Aorta (tissue), 5 donors: ENCODE measurements around the gene SLC26A8. TPM values are rescaled to one million over a fixed set of nuclear protein-coding genes. Genes with fewer than 3 reads are reported as not detected.
A peak's percentile ranks its signal among the peaks of the same experiment; 100 is the strongest.

ENCODE experiments used
- ATAC-seq: fragments of 200-7000 bp; cut with Tn5 transposase; one replicate; pipeline ENCODE4 v1.9.1; 2022; ENCODE audit warnings: moderate library complexity; ENCODE audit not compliant: low FRiP score
- DNase-seq, 2 donors: peaks; one replicate each; pipeline ENCODE4 v3.0.0-alpha.2; 2020
- H3K27ac ChIP-seq, 2 donors: one replicate each; pipeline ENCODE4 v1.5.1; 2013; ENCODE audit warnings: low read length in 2 of 2, mild to moderate bottlenecking in 2 of 2, moderate library complexity in 2 of 2, control low read depth in 1 of 2, inconsistent platforms in 1 of 2, low read depth in 1 of 2
- H3K27me3 ChIP-seq, 2 donors: one replicate each; pipeline ENCODE4 v1.6.1; 2013; ENCODE audit warnings: control low read depth in 1 of 2, low read length in 1 of 2, mild to moderate bottlenecking in 1 of 2, moderate library complexity in 1 of 2; ENCODE audit not compliant: insufficient read depth in 2 of 2, control insufficient read depth in 1 of 2
- H3K36me3 ChIP-seq, 2 donors: one replicate each; pipeline ENCODE4 v1.6.1; 2013; ENCODE audit warnings: control low read depth in 1 of 2, low read length in 1 of 2, mild to moderate bottlenecking in 1 of 2; ENCODE audit not compliant: insufficient read depth in 2 of 2, control insufficient read depth in 1 of 2
- H3K4me1 ChIP-seq, 2 donors: one replicate each; pipeline ENCODE4 v1.6.1; 2013; ENCODE audit warnings: low read length in 2 of 2, control low read depth in 1 of 2, mild to moderate bottlenecking in 1 of 2, moderate library complexity in 1 of 2; ENCODE audit not compliant: insufficient read depth in 2 of 2, control insufficient read depth in 1 of 2
- H3K4me3 ChIP-seq, 2 donors: one replicate each; pipeline ENCODE4 v1.5.1; 2013; ENCODE audit warnings: low read length in 2 of 2, control low read depth in 1 of 2, mild to moderate bottlenecking in 1 of 2
- H3K9me3 ChIP-seq: one replicate; pipeline ENCODE4 v1.6.1; 2013; ENCODE audit warnings: mild to moderate bottlenecking, low read length; ENCODE audit not compliant: control insufficient read depth
- WGBS, 2 donors: extraction: QIAGEN DNeasy Blood & Tissue Kit; methylation state at CpG; one replicate each; pipeline ENCODE4 v1.1.7; 2013; 5-methylcytosine and 5-hydroxymethylcytosine counted together
- intact Hi-C, 2 donors: fragments of 100-400 bp; cut with DNase I; formaldehyde crosslinking; loops; one replicate each; pipeline versions ENCODE4 v1.14.2 to v1.15.0; 2022
- polyA plus RNA-seq, 2 donors: library from polyadenylated mRNA; stranded (reverse); fragments of 200-250 nt; gene quantifications; one replicate each; pipeline ENCODE4 v1.2.3, GENCODE V29; 2013
- total RNA-seq, 2 donors: library from RNA; stranded (reverse); fragmentation: NEBNext Ultra II Directional; extraction: Animal tissue kit (Norgen Biotek cat#: 25700); gene quantifications; one replicate each; pipeline ENCODE4 v1.2.1, GENCODE V29; 2021
- donor health status: healthy with polysubstance abuse.
- donor health status: Bipolar disorder and iron deficiency.
- donor health status: DM: no; HTN: no; CAD: no.
- donor health status: DM: no; HTN: no; CAD: no.
- donor health status: DM: yes; HTN: yes; CAD: no.

Gene SLC26A8
- total and polyA plus RNA-seq, 4 donors, result 0.26 to 0.33 TPM; not detected in 2

GRCh38 chr6:36028088-36028876 lies 3.8 kb upstream of the SLC26A8 start:
- H3K36me3 ChIP-seq, result no peaks in the 10 kb centered on the region
- peak overlapping the region; percentile 45 to 48 for H3K27ac ChIP-seq
- WGBS, 2 donors, result 0% methylated on average over 42 to 44 of the region's 44 CpGs
- DNase-seq (peak; percentile 62 to 81), ATAC-seq (peak; percentile 56)
- peaks cover 0 to 2% of the 10 kb centered on the region in 2 donors for H3K4me1 ChIP-seq
- intact Hi-C loops, result loop anchor here (5.0 to 10.0 kb wide), 2 partner anchors 106 to 167 kb away; partner anchors contain the start of genes BRPF3 (in 1 of the 2) and SRPK1 (in 1 of the 2)
- H3K4me3 ChIP-seq, result peak overlapping the region; percentile 46 to 65
- no peaks in the 10 kb centered on the region for H3K9me3 ChIP-seq
- no peaks in the 10 kb centered on the region for H3K27me3 ChIP-seq

- no peaks in the 10 kb centered on the region for H3K27me3 ChIP-seq
- H3K27ac ChIP-seq, result peak within 1 kb of the TSS; percentile 45
- no peaks in the 10 kb centered on the region for H3K9me3 ChIP-seq
- DNase-seq, result peak; percentile 99
- intact Hi-C loops, result loop anchor here (1.0 to 10.0 kb wide), 5 partner anchors 67 to 169 kb away; partner anchors contain the start of genes BRPF3 (in 2 of the 2) and SRPK1 (in 1 of the 2)
- peak; percentile 97 for ATAC-seq
- WGBS, 2 donors, result 0% methylated on average over 44 to 62 of the region's 62 CpGs
- no peaks in the 10 kb centered on the region for H3K36me3 ChIP-seq
- peaks cover 0 to 2% of the 10 kb centered on the region in 2 donors for H3K4me1 ChIP-seq
- peak within 1 kb of the TSS; percentile 46 to 65 for H3K4me3 ChIP-seq
Observed at GRCh38 chr6:36027501-36028087, 3.2 kb upstream of the SLC26A8 start, which contains the start of gene MAPK14. Gene MAPK14, plus strand, starts transcription at chr6:36027808. Its CDS starts 350 bp downstream, at chr6:36028158.

DNA sequence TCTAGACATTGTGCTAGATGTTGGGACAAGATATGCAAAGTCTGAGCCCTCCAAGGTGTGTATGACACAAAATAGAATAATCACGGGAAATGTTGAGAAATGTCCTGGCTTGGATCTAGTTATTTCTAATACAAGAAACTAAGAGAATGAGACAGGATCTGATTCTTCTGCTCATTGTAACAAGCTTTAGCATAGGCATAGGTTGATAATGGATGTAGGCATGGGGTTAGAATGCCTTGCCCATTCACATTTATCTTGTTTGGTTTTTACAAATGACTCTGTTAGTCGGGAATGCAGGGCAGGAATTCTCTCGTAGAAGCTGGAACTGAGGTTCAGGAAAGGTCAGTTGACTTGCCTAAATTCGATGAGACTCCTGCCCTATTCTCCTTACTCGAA lies 1.5 kb upstream of the SLC26A8 start:
- Histone ChIP-seq H3K27me3 (no peaks in the 10 kb centered on the region), H3K36me3 (no peaks in the 10 kb centered on the region), H3K27ac (no peak overlapping the region), H3K4me3 (no peak overlapping the region), H3K4me1 (peaks cover 0 to 2% of the 10 kb centered on the region in 2 donors), H3K9me3 (no peaks in the 10 kb centered on the region)
- 18 to 21% methylated on average over 5 of the region's 5 CpGs for WGBS, 2 donors
- DNase-seq (no peak), ATAC-seq (no peak)
- intact Hi-C loops, result loop anchor here (2.0 to 10.0 kb wide), 4 partner anchors 69 to 171 kb away; partner anchors contain the start of genes BRPF3 (in 2 of the 2) and SRPK1 (in 1 of the 2)

GRCh38 chr6:36025260-36025931 lies 955 bp upstream of the SLC26A8 start:
- Histone ChIP-seq H3K27me3 (no peaks in the 10 kb centered on the region), H3K27ac (no peak overlapping the region), H3K4me3 (no peak overlapping the region), H3K9me3 (no peaks in the 10 kb centered on the region), H3K36me3 (no peaks in the 10 kb centered on the region), H3K4me1 (peaks cover 0 to 2% of the 10 kb centered on the region in 2 donors)
- ATAC-seq, result no peak
- DNase-seq, result no peak
- 97 to 99% methylated on average over 1 of the region's 1 CpG for WGBS, 2 donors
- intact Hi-C loops, result loop anchor here (5.0 to 10.0 kb wide), 2 partner anchors 103 to 169 kb away; partner anchors contain the start of genes BRPF3 (in 1 of the 2) and SRPK1 (in 1 of the 2)

DNA sequence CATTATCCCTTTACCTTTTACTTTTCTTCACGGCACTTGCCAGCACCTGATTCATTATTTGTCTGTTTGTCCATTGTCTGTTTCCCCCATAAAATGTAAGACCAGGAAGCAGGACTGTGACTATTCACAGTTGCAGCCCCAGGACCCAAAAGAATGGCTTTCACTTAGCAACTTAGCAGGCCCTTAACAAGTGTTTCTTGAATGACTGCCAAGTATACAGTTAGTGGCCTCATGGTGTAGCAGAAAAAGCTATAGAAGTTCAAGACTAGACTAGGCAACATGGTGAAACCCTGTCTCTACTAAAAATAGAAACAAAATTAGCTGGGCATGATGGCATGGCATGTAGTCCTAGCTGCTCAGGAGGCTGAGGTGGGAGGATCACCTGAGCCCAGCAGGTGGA lies 4.3 kb downstream of the SLC26A8 start:
- Histone ChIP-seq H3K4me3 (no peak overlapping the region), H3K9me3 (no peaks in the 10 kb centered on the region), H3K27me3 (no peaks in the 10 kb centered on the region), H3K4me1 (no peaks in the 10 kb centered on the region), H3K36me3 (no peaks in the 10 kb centered on the region), H3K27ac (no peak overlapping the region)
- WGBS, 2 donors, result 1 to 48% methylated on average over 1 of the region's 1 CpG
- no peak for DNase-seq
- intact Hi-C loops, result loop anchor here in 1 of 2 donors (10.0 kb wide), 1 partner anchor 175 kb away; the partner anchor contains the start of gene BRPF3
- ATAC-seq, result no peak

DNA sequence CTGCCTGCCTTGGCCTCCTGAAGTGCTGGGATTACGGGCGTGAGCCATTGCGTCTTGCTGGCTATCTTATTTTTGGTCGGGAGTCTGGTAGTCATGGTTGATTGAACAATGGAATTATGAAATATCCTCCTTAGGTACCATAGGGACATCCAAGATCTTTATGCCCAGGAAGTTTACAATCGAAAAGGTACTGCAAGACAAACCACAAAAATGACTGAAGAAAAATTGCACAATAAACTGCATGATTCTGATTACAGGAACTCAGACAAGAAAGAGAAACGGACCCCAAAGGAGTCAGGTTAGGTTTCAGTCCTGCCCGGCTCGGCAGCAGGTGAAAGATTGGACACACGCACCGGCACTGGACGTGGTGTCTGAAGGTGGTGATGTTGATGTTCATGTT lies 5.3 kb downstream of the SLC26A8 start:
- intact Hi-C loops, result no loop called here
- no peaks in the 10 kb centered on the region for H3K9me3 ChIP-seq
- ATAC-seq (no peak), DNase-seq (no peak)
- H3K27ac ChIP-seq, result no peak overlapping the region
- H3K4me1 ChIP-seq, result no peaks in the 10 kb centered on the region
- no peaks in the 10 kb centered on the region for H3K36me3 ChIP-seq
- no peaks in the 10 kb centered on the region for H3K27me3 ChIP-seq
- H3K4me3 ChIP-seq, result no peak overlapping the region
- 93 to 94% methylated on average over 11 of the region's 11 CpGs for WGBS, 2 donors

GRCh38 chr6:36018339-36018738 lies 6.1 kb downstream of the SLC26A8 start:
- H3K4me3 ChIP-seq, result no peak overlapping the region
- intact Hi-C loops, result no loop called here
- no peaks in the 10 kb centered on the region for H3K9me3 ChIP-seq
- 95 to 96% methylated on average over 2 of the region's 2 CpGs for WGBS, 2 donors
- H3K27ac ChIP-seq, result no peak overlapping the region
- DNase-seq (no peak), ATAC-seq (no peak)
- no peaks in the 10 kb centered on the region for H3K27me3 ChIP-seq
- H3K36me3 ChIP-seq, result no peaks in the 10 kb centered on the region
- no peaks in the 10 kb centered on the region for H3K4me1 ChIP-seq

GRCh38 chr6:36015666-36016065 lies 8.8 kb downstream of the SLC26A8 start:
- intact Hi-C loops, result no loop called here
- no peaks in the 10 kb centered on the region for H3K4me1 ChIP-seq
- WGBS, 2 donors, result 89 to 91% methylated on average over 4 of the region's 4 CpGs
- no peak overlapping the region for H3K27ac ChIP-seq
- DNase-seq (no peak), ATAC-seq (no peak)
- no peaks in the 10 kb centered on the region for H3K27me3 ChIP-seq
- no peak overlapping the region for H3K4me3 ChIP-seq
- H3K36me3 ChIP-seq, result no peaks in the 10 kb centered on the region
- no peaks in the 10 kb centered on the region for H3K9me3 ChIP-seq
